ENCODE data around the gene IFT80.

The IFT80 gene

DNA sequence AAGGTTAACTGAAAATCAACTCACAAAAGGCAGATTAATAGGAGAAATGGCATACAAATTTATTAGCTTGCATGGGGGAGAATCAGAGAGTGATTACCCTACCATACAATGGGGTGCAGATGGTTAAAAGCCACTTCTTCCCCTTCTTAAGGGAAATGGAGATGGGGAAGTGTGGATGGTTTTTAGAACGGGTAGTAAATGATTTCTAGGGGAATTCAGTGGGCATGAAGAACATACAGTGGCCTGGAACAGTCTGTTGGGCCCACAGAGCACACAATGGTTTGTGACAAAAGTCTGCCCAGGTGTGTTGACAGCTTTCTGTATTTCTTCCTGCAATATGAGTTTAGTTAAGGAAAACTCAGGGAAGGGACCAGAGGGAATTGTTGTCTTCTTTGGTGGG, 112.8 kb downstream of the IFT80 start:
- TF ChIP-seq, protein P1, sequence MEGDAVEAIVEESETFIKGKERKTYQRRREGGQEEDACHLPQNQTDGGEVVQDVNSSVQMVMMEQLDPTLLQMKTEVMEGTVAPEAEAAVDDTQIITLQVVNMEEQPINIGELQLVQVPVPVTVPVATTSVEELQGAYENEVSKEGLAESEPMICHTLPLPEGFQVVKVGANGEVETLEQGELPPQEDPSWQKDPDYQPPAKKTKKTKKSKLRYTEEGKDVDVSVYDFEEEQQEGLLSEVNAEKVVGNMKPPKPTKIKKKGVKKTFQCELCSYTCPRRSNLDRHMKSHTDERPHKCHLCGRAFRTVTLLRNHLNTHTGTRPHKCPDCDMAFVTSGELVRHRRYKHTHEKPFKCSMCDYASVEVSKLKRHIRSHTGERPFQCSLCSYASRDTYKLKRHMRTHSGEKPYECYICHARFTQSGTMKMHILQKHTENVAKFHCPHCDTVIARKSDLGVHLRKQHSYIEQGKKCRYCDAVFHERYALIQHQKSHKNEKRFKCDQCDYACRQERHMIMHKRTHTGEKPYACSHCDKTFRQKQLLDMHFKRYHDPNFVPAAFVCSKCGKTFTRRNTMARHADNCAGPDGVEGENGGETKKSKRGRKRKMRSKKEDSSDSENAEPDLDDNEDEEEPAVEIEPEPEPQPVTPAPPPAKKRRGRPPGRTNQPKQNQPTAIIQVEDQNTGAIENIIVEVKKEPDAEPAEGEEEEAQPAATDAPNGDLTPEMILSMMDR (IDR thresholded peaks at IDR 0.05; ENCODE audit: low read length), result no peak
- TF ChIP-seq EZH2 (IDR thresholded peaks at IDR 0.05; ENCODE audit: borderline replicate concordance, low read length), result no peak
- H3K9me2 ChIP-seq (ENCODE audit: low read depth, low read length), result no peaks in the 10 kb centered on the region
- H3K4me1 ChIP-seq (ENCODE audit: insufficient read depth, low read length, severe bottlenecking), result no peaks in the 10 kb centered on the region
- no peak overlapping the region for H3K4me3 ChIP-seq (ENCODE audit: low read depth, low read length, poor library complexity, severe bottlenecking)
- H3K36me3 ChIP-seq (ENCODE audit: insufficient read depth, low read length), result 0 out of 2 replicates have a peak, but pooled peaks cover 4% of the 10 kb centered on the region
- no peak overlapping the region for H3K9ac ChIP-seq (ENCODE audit: low read length)
- H3K9me3 ChIP-seq (ENCODE audit: low read length), result no peaks in the 10 kb centered on the region
- H2AFZ ChIP-seq (ENCODE audit: low read length), result no peak overlapping the region
- no peaks in the 10 kb centered on the region for H4K20me1 ChIP-seq (ENCODE audit: insufficient read depth, low read length)
- H3K27ac ChIP-seq (ENCODE audit: low read depth, low read length, poor library complexity, severe bottlenecking), result no peak overlapping the region
- H3K79me2 ChIP-seq (ENCODE audit: insufficient read depth, low read length), result no peaks in the 10 kb centered on the region
- H3K4me2 ChIP-seq (ENCODE audit: low read length), result no peak overlapping the region
- H3F3A ChIP-seq (ENCODE audit: insufficient read depth, low read length), result no peaks in the 10 kb centered on the region
- H3K27me3 ChIP-seq (ENCODE audit: insufficient read depth, low read length), result no peaks in the 10 kb centered on the region

DNA sequence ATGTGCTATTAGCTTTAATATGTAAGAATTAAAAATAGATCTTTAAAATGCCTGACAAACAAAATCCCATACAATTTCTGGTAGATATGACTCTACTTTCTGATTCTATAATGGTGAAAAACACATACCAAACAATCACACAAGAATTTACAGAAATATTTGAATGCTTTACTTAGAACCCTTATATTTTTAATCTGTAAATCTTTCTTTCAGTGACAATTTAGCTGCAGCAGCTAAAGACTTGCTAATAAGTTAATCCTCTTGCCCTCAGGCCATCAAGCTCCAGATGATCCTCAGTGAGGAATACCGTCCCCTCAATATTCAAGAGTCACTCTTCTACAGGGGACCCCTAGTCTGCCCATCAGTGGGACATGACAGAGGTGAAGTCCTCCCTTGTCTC, 118.2 kb downstream of the IFT80 start:
- Histone ChIP-seq H2AFZ (ENCODE audit: low read length) (no peak overlapping the region), H3K9me2 (ENCODE audit: low read depth, low read length) (no peaks in the 10 kb centered on the region), H3K4me1 (ENCODE audit: insufficient read depth, low read length, severe bottlenecking) (no peaks in the 10 kb centered on the region), H3F3A (ENCODE audit: insufficient read depth, low read length) (no peaks in the 10 kb centered on the region), H3K9ac (ENCODE audit: low read length) (no peak overlapping the region), H4K20me1 (ENCODE audit: insufficient read depth, low read length) (no peaks in the 10 kb centered on the region), H3K36me3 (ENCODE audit: insufficient read depth, low read length) (peaks cover 23% of the 10 kb centered on the region; the same call in 1 of the 2 replicates), H3K27ac (ENCODE audit: low read depth, low read length, poor library complexity, severe bottlenecking) (no peak overlapping the region), H3K4me3 (ENCODE audit: low read depth, low read length, poor library complexity, severe bottlenecking) (no peak overlapping the region), H3K79me2 (ENCODE audit: insufficient read depth, low read length) (no peaks in the 10 kb centered on the region), H3K27me3 (ENCODE audit: insufficient read depth, low read length) (no peaks in the 10 kb centered on the region), H3K4me2 (ENCODE audit: low read length) (no peak overlapping the region), H3K9me3 (ENCODE audit: low read length) (no peaks in the 10 kb centered on the region)
- no peak for TF ChIP-seq EZH2 (IDR thresholded peaks at IDR 0.05; ENCODE audit: borderline replicate concordance, low read length)
- TF ChIP-seq, protein P1 (IDR thresholded peaks at IDR 0.05; ENCODE audit: low read length), result no peak

DNA sequence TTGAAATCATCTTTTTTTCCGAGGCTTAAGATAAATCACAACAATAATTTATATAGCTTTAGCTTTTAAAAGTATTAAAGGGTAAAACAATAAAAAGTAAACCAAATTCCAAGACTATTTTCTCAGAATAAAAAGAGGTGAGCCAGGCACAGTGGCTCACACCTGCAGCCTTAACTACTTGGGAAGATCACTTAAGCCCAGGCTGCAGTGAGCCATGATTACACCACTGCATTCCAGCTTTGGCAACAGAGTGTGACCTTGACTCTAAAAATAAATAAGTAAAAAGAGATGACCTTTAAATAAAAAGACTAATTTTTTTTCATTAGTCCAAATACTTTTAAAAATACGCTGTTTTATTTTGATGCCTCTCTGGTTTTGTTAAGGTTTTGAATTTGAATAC, 119.4 kb downstream of the IFT80 start:
- Histone ChIP-seq H3K4me3 (ENCODE audit: low read depth, low read length, poor library complexity, severe bottlenecking) (no peak overlapping the region), H3K9ac (ENCODE audit: low read length) (no peak overlapping the region), H4K20me1 (ENCODE audit: insufficient read depth, low read length) (no peaks in the 10 kb centered on the region), H3K4me2 (ENCODE audit: low read length) (no peak overlapping the region), H3K9me2 (ENCODE audit: low read depth, low read length) (no peaks in the 10 kb centered on the region), H2AFZ (ENCODE audit: low read length) (no peak overlapping the region), H3K79me2 (ENCODE audit: insufficient read depth, low read length) (no peaks in the 10 kb centered on the region), H3K27me3 (ENCODE audit: insufficient read depth, low read length) (no peaks in the 10 kb centered on the region), H3K4me1 (ENCODE audit: insufficient read depth, low read length, severe bottlenecking) (no peaks in the 10 kb centered on the region), H3K9me3 (ENCODE audit: low read length) (no peaks in the 10 kb centered on the region), H3K36me3 (ENCODE audit: insufficient read depth, low read length) (peaks cover 23% of the 10 kb centered on the region; the same call in 1 of the 2 replicates), H3K27ac (ENCODE audit: low read depth, low read length, poor library complexity, severe bottlenecking) (no peak overlapping the region), H3F3A (ENCODE audit: insufficient read depth, low read length) (no peaks in the 10 kb centered on the region)
- TF ChIP-seq, protein P1 (IDR thresholded peaks at IDR 0.05; ENCODE audit: low read length), result no peak
- no peak for TF ChIP-seq EZH2 (IDR thresholded peaks at IDR 0.05; ENCODE audit: borderline replicate concordance, low read length)

Measured in OCI-LY1 (cell line).